Muscle of arm (tissue), 12 donors: ENCODE results near the gene TEDC1. TPM values are rescaled to one million over a fixed set of nuclear protein-coding genes. Genes with fewer than 3 reads are reported as not detected.

Experiments
- DNase-seq: peaks from one replicate; pipeline ENCODE4 v3.0.0-alpha.2; 2013
- polyA plus RNA-seq, 12 donors: library from polyadenylated mRNA; unstranded; fragments of 120-200 nt; gene quantifications; one replicate each; pipeline ENCODE4 v1.2.1, GENCODE V29; 2013; ENCODE audit not compliant: insufficient read length in 12 of 12

Gene TEDC1
- polyA plus RNA-seq, 12 donors = 2.2 to 7.1 (median 5.3) TPM; not detected in 2

DNA sequence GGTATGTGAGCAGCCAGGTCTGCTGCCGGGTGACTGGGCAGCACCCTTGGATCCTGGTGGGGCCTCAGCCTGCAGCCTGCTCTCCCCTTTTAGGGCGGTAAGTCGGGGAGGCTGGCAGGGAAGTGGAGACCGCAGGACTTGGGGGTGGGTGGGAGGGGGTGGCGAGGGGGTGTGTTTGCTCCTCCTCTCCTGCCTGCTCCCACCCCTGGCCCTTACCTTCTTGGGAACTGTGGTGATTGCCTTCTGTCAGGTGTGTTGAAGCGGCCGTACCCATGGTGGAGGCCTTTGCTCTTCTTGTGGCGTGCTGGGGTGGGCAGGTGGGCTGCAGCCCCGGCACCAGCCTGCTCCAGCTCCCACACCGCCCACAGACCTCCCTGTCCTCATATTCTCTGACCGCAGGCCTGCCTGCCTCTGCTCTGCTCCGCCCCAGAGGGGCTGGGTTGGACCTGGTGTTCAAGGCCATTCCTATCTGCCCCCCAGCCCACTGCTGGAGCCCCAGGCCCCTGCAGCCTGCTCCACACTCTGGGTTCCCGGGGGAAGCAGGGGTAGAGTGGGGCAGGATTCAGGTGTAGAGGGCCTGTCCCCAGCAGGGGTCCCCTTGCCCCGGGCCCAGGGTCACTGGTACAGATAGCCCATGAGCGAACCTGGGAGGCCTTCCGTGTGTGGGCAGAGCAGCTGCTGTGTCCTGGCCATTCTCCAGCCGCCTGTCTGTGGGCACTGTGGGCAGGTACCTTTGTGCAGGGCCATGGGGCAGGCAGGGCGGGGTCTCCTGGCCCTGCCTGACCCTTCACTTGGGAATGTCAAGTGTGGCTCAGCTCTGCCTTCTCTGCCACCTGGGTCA lies 5.2 kb downstream of the TEDC1 start:
- no peak for DNase-seq

DNA sequence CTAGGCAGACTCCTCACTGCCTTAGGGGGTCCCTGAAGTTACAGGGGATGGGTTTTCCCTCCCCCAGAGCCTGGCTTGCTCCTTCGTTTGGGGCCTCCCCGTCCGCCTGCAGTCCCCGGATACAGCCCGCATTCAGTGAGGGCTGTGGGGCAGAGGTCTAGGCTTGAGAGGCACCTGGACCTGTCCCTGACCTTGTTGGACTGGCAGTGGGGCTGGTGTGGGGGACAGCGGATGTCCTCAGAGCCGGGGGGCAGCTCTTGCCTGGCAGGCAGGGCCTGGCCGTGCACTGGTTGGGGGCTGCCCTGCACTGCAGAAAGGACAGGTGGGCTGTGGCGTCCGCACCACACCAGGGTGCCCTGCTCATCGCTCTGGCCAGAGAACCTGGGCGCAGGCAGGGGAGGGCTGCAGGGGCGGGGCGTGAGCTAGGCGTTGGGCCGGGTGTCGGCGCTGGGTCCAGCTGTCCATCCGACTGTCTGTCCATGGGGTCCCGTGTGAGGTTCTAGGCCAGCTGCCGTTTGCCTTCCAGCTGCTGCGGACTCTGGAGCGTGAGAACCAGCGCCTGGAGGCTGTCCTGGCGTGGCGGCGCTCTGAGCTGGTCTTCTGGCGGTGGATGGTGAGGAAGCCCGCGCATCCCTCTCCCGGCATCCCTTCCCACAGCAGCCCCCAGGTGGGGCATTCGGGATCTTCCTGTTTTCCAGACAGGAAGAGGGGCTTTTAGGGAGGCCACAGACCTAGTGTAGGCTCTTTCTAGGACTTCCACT lies 6.0 kb downstream of the TEDC1 start:
- no peak for DNase-seq

DNA sequence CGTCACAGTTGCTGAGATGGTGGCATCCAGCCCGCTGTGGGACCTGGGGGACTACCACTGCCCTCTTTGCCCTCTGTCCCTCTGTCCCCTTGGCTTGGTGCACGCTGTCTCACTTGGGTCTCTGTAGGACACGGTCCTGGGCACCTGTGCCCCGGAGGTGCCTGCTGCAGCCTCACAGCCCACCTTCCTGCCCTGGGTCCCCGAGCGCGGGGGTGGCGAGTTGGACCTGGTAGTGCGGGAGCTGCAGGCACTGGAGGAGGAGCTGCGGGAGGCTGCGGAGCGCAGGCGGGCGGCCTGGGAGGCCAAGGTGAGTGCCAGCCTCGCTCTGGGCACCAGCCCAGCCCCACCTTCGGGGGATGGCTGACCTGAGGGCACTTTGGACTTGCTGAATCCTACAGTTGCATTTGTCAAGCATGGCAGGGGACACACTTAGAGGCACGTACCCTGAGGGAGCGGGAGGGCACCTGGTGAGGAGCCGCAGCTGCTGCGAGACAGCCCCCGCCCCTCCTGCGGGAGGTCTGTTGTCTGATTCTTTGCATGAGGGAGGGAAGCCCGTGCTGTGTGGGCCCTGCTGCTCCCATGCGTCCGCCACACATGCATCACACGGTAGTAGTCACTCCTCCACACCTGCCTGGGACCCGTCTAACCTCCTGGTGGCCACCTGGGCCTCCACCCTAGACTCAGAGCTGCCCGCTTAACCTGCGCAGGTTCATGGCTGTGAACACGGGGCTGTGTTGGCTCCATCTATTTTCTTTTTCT lies 6.8 kb downstream of the TEDC1 start:
- DNase-seq = no peak

DNA sequence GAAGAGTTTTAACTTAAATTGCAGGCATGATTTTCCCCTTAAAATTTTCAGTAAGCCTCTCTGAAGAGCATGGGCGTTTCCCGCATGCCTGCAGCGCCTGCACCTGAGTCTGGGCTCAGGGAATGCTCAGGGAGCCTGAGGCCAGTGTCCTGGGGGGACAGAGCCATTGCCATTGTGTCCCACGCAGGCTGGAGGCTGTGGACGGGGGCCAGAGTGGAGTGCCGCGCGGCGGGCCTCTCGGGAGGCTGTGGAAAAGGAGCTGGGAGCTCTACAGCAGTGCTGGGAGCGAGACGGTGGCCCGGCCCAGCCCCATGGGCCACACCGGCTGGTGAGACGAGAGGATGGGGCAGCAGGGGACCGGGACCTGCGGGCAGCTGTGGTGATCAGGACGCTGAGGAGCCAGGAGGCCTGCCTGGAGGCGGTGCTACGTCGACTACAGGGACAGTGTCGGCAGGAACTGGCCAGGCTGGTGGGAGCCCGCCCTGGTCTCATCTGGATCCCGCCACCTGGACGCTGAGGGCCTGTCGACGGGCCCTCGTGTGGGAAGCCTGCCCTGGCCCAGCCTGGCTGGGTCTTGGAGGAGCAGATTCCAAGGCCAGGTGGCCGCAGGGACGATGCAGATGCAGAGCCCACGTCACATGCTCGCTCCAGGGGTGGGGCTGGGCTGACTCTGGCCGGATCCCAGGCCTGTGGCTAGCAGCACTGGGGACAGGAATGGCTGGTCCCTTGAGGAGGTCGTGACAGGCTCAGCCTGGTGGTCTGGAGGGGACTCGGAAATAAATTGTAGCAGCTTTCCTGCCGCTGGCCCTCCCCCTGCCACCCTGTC lies 7.6 kb downstream of the TEDC1 start:
- DNase-seq = no peak

DNA sequence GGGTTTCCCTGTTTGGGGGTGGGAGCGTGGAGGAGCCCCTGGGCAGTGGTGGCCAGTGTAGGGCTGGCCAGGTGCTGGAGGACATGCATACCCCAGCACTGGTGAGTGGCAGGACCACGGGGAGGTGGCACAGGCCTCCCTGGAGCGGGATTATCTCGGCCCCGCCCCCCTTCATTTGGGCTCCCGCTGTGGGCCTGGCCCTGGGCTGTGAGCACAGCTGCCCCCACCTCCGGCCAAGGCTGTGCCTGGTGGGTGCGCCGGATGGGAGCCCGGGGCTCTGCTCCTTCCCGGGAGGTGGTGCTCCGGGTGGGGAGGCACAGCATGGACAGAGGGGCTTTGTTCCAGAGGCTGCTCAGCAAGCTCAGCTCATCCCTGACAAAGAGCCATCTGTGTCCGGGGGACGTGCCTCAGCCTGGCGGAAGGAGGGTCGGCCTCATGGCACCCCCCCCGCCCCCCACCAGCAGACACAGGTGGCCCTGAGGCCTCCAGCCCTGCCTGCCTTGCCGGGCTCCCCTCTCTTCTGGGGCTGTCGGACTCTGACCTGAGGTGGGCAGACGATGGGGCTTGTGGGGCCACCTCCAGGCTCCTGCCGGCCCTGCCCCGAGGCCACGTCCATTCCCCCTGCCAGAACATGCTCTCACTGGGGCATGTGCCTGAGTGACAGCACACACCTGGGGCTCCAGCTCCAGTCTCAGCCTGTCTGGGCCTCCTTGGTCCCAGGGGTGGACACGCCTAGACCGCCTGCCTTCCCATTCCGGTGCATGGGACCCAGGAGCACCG lies 8.4 kb downstream of the TEDC1 start:
- DNase-seq = no peak

DNA sequence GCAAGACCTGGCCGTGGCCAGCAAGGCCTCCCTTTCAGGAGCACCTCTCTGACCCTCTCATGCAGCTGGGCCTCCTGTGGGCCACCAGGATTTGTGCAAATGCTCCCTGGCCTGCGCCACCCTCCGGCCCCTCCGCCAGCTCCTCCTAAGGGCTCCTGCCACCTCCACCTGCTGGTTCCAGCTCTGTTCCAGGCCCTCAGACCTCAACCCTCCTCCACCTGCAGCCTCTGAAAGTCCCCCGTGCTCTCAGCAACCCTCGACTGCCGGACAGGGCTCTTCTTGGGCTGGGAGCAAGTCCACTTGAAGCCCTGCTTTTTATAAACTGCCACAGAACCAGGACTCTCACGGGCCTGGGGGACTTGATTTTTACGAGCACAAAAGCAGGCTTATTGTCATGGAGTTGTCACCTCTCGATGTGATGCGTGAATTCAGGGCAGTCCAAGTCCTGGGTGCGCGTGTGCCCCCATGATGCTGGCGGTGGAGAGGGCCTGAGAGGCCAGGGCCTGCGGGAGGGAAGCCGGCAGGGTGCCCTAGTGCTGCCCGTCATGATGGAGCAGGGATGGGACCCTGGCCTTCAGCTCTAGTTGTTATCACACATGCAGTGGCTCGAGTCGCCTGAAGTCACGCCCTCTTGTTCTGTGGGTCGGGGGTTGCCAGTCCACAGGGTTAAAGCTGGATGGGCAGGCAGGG lies 9.1 kb downstream of the TEDC1 start:
- DNase-seq = no peak

DNA sequence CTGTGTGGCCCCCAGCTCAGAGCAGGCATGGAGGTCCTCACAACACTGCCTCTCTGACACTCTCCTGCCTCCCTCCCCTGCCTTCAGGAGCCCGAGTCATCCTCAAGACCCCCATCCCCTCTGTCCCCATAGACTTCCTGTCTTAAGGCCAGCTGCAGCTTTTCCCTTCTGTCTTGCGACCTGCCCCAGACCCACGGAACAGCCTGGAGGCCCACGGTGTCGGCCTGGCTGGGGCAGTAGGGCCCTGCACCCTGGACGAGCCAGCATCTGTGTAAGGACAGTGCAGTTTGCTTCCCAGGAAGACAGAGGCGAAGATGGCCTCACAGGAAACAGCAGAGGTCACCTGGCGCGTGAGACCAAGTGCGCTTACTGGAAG lies 9.7 kb downstream of the TEDC1 start:
- no peak for DNase-seq

DNA sequence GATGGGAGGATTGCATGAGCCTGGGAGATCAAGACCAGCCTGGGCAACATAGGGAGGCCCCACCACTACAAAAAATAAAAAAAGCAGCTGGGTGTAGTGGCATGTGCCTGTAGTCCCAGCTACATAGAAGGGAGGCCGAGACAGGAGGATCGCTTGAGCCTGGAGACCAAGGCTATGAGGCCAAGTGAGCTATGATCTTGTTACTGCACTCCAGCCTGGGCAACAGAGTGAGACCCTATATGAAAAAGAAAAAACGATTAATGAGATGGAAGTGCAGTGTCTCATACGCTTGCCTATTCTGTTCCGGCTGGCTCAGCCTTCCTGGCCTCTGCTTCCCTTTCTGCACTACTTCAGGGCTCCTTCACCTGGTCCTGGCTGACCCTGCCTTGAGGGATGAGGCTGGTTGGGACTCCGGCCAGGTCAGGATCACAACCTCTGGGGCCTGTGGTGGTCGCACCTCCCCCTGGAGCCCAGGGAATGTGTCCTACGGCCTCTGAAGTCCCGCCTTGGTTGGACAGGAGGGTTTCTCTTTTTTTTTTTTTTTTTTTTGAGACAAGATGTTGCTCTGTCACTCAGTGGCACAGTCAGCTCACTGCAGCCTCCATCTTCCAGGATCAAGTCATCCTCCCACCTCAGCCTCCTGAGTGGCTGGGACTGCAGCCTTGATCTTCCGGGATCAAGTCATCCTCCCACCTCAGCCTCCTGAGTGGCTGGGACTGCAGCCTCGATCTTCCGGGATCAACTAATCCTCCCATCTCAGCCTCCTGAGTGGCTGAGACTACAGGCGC lies 10.7 kb downstream of the TEDC1 start:
- DNase-seq = no peak

DNA sequence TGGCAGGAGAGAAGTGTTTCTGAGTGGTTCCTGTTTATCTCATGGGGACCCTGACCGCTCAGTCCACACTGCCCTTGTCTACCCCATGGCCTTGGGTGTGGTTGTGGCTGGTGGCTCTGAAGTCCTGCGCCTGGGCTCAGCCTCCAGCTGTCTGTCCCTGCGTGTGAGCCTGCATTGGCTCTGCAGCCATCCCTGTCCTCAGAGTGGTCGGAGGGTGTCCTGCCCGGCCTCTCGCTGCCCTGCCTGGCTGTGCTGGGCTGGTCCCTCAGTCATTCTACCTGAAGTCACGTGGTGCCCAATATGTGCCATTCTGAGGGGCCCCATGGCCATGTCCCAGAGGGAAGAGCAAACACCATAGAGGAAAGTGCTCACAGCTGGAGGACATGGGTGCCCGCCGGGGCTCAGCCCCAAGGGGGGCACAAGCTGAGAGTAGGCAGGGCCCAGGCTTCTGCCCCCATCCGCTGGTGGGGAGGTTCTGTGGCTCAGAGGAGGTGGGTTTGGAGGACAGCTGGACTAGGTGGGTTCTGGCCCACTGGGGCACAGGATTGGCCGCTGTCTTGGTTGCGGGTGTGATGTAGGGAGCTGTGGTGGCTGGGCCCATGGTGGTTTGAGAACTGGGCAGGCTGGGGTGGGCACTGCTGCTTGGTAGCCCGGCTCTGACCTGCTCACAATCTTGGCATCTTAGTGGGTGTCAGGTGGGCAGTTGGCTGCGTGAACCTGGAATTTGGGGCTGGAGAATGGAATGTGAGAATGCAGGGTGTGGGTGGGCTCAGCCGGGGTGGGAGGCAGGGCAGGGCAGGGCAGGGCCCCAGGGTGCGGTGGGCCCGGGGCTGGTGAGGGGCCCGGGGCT lies 11.6 kb downstream of the TEDC1 start:
- DNase-seq = no peak

DNA sequence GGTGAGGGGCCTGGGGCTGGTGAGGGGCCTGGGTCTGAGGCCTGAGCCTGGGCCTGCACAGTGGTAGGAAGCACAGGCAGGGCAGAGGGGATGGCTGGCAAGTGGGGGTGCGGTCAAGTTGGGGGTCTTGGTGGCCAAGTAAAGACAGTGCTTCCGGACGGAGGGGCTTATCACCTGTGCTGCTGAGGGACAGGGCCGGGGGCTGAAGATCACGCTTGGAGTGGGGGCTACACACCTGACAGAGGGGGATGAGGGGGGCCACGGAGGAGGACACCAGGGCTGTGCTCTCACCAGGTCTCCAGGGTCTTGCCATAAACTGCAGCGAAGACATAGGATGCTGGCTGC lies 12.2 kb downstream of the TEDC1 start:
- DNase-seq = no peak

DNA sequence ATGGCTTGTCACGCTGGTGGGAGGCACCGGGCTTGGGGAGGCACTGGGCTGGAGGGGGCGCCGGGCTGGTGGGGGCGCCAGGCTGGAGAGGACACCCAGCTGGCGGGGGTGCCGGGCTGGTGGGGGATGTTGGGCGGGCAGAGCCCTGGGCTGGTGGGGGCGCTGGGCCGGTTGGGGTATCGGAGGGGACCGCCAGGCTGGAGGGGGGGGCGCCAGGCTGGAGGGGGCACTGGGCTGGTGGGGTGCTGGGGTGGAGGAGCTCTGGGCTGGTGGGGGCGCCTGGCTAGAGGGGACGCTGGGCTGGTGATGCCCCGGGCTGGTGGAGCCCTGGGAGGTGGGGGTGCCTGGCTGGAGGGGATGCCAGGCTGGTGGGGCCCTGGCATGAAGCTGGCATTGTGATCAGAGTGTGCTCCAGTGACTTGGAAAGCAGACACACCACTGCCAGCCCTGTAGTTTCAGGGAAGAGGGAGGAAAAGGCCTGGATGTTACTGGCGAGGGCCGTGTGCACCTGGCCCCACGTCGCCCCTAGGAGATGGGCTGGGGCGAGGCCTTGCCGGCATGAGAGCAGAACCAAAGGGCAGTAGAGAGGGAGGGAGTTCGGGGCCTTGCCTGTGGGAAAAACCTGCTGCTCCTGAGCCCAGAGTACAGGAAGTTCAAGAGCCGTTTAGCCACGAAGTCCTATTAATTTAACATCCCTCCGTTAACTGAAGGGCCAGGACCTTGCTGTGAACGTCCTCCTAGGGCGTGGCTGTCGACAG lies 13.1 kb downstream of the TEDC1 start:
- no peak for DNase-seq

DNA sequence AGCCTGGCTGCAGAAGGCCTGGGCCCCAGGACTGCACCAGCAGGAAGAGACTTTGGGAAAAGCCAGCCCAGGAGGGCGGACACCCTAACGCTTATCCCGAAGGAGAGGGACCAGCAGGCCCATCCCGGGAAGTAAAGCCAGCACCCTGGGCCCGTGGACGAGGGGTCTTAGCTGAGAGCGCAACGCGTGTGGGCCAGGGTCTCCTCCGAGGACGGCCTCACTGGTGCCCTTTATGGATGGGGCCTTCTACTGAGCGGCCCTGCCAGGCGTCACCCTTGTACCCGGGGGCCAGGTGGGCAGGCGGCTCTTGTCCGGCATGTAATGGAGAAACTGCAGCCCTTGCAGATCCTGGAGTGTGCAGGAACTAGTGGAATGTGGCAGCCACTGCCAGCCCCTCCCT lies 14.1 kb downstream of the TEDC1 start:
- no peak for DNase-seq

DNA sequence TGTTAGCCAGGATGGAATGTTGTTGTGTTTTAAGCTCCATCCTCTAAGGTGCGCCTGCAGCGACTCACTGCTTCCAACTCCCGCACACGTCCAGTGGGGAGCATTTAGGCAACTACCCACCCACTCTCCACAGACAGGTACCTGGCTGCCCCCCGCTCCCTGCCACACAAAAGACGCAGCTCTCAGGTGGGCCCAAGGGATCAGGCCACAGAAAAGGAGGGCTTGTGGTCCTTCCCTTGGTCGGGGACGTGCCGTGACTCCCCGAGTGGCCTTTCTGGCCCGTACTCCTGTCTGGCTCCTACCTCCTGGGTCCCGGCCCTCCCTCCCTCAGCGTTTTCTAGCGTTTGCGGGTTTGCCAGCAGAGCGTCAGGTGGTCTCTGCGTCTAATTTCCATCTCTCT lies 16.2 kb downstream of the TEDC1 start:
- no peak for DNase-seq

DNA sequence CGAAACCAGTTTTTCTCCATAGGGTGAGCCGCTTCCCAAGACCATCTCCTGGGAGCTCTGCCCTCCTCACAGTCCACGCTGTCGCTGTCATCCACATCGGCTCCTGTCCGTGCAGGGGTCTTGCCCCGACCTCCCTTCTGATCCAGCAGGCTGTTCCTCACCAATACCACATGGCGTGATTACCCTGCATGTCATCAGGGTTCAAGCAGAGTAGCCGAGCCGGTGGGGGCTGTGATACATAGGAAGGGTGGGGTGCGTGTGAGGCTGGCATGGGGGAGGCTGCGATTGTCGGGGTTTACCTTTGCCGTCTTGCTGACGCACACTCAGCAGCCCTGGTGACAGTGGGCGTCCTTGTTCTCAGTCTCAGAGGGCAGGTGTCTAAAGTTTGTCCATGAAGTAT lies 17.0 kb downstream of the TEDC1 start:
- DNase-seq = no peak

DNA sequence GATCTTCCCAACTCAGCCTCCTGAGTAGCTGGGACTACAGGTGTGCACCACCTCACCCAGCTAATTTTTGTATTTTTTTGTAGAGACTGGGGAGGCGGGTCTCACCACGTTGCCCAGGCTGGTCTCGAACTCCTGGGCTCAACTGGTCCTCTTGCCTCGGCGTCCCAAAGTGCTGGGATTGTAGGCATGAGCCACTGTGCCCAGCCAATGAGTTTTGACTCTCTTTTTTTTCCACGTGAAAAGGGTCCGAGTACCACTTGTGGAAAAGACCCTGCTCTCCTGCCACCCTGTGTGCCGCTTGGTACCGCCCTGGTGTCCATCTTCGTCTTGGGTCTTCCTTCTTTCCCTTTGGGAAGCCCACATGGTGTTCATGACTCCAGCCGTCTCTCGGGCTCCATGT lies 17.6 kb downstream of the TEDC1 start:
- no peak for DNase-seq

DNA sequence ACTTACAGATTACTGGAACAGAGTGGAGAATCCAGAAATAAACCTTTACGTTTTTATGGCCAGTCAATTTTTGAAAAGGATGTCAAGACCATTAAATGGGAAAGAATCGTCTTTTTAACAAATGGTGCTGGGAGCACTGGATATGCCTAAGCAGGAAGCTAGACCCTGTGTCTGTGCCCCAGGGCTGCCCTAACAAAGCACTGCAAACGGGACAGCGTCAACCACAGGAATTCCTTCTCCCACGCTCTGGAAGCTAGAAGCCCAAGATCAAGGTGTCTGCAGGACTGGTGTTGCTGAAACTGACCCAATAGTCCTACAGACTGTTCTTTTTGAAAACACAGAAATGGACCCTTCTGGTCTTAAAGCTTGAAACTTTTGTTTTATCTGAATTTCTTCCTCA lies 26.1 kb downstream of the TEDC1 start:
- no peak for DNase-seq

DNA sequence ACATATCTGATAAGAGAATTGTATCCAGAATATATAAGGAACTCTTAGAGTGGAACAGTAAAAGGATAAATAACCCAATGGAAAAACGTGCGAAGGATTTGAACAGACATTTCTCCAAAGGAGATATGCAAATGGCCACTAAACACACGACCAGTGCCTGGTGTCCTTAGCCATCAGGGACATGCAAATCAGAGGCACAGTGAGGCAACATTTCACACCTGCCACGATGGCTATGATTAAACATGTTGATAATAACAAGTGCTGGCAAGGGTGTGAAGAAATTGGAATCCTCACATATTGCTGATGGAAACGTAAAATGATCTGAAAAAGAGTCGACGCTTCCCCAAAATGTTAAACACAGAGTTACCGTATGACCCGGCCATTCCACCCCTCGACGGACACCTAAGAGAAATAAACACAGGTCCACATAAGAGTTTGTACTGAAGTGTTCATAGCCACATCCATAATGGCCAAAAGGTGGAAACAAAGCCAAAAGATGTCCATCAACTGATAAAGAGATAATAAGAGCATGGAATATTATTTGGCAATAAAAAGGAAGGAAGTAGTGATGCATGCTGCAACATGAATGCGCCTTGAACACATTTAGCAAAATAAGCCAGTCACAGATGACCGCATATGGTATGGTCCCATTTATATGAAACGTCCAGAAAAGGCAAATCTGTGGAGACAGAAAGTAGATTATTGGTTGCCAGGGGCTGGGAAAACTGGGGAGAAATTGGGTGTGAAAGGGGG lies 29.1 kb downstream of the TEDC1 start:
- no peak for DNase-seq
